ENCODE data around the gene AP2A2.

The AP2A2 gene

GRCh38 chr11:1040428-1041148 is 114.9 kb downstream of the AP2A2 start:
- H3K27ac ChIP-seq (ENCODE audit: extremely low read depth, low read depth, low read length), result no peak overlapping the region
- POLR2A ChIA-PET, result no interaction called here
- no peak overlapping the region for H3K4me3 ChIP-seq (ENCODE audit: low read depth, low read length)
- CTCF ChIA-PET, result no interaction called here
- no peaks in the 10 kb centered on the region for H3K36me3 ChIP-seq (ENCODE audit: control insufficient read depth in 2 of 2, insufficient read depth in 1 of 2, low read length in 2 of 2)
- H3K9me3 ChIP-seq (ENCODE audit: control insufficient read depth, insufficient read depth, low read depth, low read length), result no peaks in the 10 kb centered on the region
- TF ChIP-seq ZNF112 (tag by site-specific recombination; IDR thresholded peaks at IDR 0.05) (no peak), ZNF639 (tag by site-specific recombination; IDR thresholded peaks at IDR 0.05) (no peak), ZSCAN23 (tag by site-specific recombination; IDR thresholded peaks at IDR 0.05) (no peak)
- H3K4me1 ChIP-seq (ENCODE audit: control insufficient read depth, insufficient read depth, low read length), result no peaks in the 10 kb centered on the region

GRCh38 chr11:1041149-1041467 is 115.4 kb downstream of the AP2A2 start:
- ChIA-PET POLR2A (no interaction called here), CTCF (interaction anchor here (1.3 kb wide), 1 partner anchor 10 kb away, joined by 6 read pairs; no protein-coding TSS in a partner anchor)
- Histone ChIP-seq H3K4me3 (ENCODE audit: low read depth, low read length) (no peak overlapping the region), H3K4me1 (ENCODE audit: control insufficient read depth, insufficient read depth, low read length) (no peaks in the 10 kb centered on the region), H3K36me3 (ENCODE audit: control insufficient read depth in 2 of 2, insufficient read depth in 1 of 2, low read length in 2 of 2) (no peaks in the 10 kb centered on the region), H3K27ac (ENCODE audit: extremely low read depth, low read depth, low read length) (no peak overlapping the region), H3K9me3 (ENCODE audit: control insufficient read depth, insufficient read depth, low read depth, low read length) (no peaks in the 10 kb centered on the region)
- TF ChIP-seq ZNF433 (tag by site-specific recombination; IDR thresholded peaks at IDR 0.05; ENCODE audit: low read depth) (no peak), TRIM28 (IDR thresholded peaks at IDR 0.05; ENCODE audit: borderline replicate concordance, low read length) (no peak), ZBTB10 (tag by site-specific recombination; IDR thresholded peaks at IDR 0.05) (no peak), ZNF416 (tag by site-specific recombination; IDR thresholded peaks at IDR 0.05) (no peak), GLIS1 (tag by site-specific recombination; IDR thresholded peaks at IDR 0.05) (no peak), KLF16 (tag by site-specific recombination; IDR thresholded peaks at IDR 0.05) (no peak), ZNF629 (tag by site-specific recombination; IDR thresholded peaks at IDR 0.05) (no peak), TSHZ1 (tag by site-specific recombination; IDR thresholded peaks at IDR 0.05; ENCODE audit: borderline replicate concordance) (no peak), ZNF394 (tag by site-specific recombination; IDR thresholded peaks at IDR 0.05; ENCODE audit: borderline replicate concordance) (no peak), WT1 (tag by site-specific recombination; IDR thresholded peaks at IDR 0.05) (no peak), KLF8 (tag by site-specific recombination; IDR thresholded peaks at IDR 0.05) (no peak), ZFP41 (tag by site-specific recombination; IDR thresholded peaks at IDR 0.05; ENCODE audit: borderline replicate concordance) (no peak), CTCF (tag by site-specific recombination; IDR thresholded peaks at IDR 0.05) (no peak), ZNF677 (tag by site-specific recombination; IDR thresholded peaks at IDR 0.05) (no peak)
